HL-60/S4 treated with phorbol 12-myristate 13-acetate at 8.2 ng/mL for 4 days and 3 days (cell line): ENCODE results near the gene SPATA16.

Experiments used
- in situ Hi-C: fragments of 300-500 bp; cut with MboI; formaldehyde crosslinking; loops from 2 replicates; pipeline ENCODE4 v1.15.0; 2022; ENCODE audit warnings: low sequenced_read_pairs

The SPATA16 gene

GRCh38 chr3:173007079-173007723 lies 133.8 kb downstream of the SPATA16 start:
- in situ Hi-C loops: no loop called here

GRCh38 chr3:173006006-173006405 lies 135.0 kb downstream of the SPATA16 start:
- in situ Hi-C loops: no loop called here

GRCh38 chr3:173004681-173005080 lies 136.4 kb downstream of the SPATA16 start:
- in situ Hi-C loops: no loop called here

- in situ Hi-C loops: no loop called here
Observed at GRCh38 chr3:173003956-173004355, 137.1 kb downstream of the SPATA16 start.

- in situ Hi-C loops: no loop called here
Observed at GRCh38 chr3:173003471-173003870, 137.6 kb downstream of the SPATA16 start.

- in situ Hi-C loops: no loop called here
Observed at GRCh38 chr3:173001622-173002021, 139.4 kb downstream of the SPATA16 start.

- in situ Hi-C loops: no loop called here
Observed at GRCh38 chr3:173000553-173000952, 140.5 kb downstream of the SPATA16 start.

GRCh38 chr3:172993412-172993811 lies 147.6 kb downstream of the SPATA16 start:
- in situ Hi-C loops: no loop called here

GRCh38 chr3:172991424-172991996 lies 149.5 kb downstream of the SPATA16 start:
- in situ Hi-C loops: no loop called here

GRCh38 chr3:172989373-172989772 lies 151.7 kb downstream of the SPATA16 start:
- in situ Hi-C loops: no loop called here

GRCh38 chr3:172987273-172987672 lies 153.8 kb downstream of the SPATA16 start:
- in situ Hi-C loops: no loop called here

- in situ Hi-C loops: no loop called here
Observed at GRCh38 chr3:172984914-172985313, 156.1 kb downstream of the SPATA16 start.

GRCh38 chr3:172982736-172983364 lies 158.2 kb downstream of the SPATA16 start:
- in situ Hi-C loops: no loop called here

- in situ Hi-C loops: no loop called here
Observed at GRCh38 chr3:172981407-172981983, 159.5 kb downstream of the SPATA16 start.

- in situ Hi-C loops: no loop called here
Observed at GRCh38 chr3:172980849-172981248, 160.2 kb downstream of the SPATA16 start.

GRCh38 chr3:172977696-172978095 lies 163.3 kb downstream of the SPATA16 start:
- in situ Hi-C loops: no loop called here

- in situ Hi-C loops: no loop called here
Observed at GRCh38 chr3:172974969-172975368, 166.1 kb downstream of the SPATA16 start.

GRCh38 chr3:172973799-172974198 lies 167.2 kb downstream of the SPATA16 start:
- in situ Hi-C loops: no loop called here

GRCh38 chr3:172972717-172973116 lies 168.3 kb downstream of the SPATA16 start:
- in situ Hi-C loops: no loop called here

- in situ Hi-C loops: no loop called here
Observed at GRCh38 chr3:172972067-172972466, 169.0 kb downstream of the SPATA16 start.

- in situ Hi-C loops: no loop called here
Observed at GRCh38 chr3:172968646-172969045, 172.4 kb downstream of the SPATA16 start.

- in situ Hi-C loops: no loop called here
Observed at GRCh38 chr3:172965256-172965655, 175.8 kb downstream of the SPATA16 start.
